GM19463 (cell line): Measurements from ENCODE around the gene ST3GAL5.

ENCODE experiments used
- ATAC-seq: cut with Tn5 transposase; IDR thresholded peaks from one replicate; pipeline ENCODE4 v1.9.1; 2021; ENCODE audit warnings: mild to moderate bottlenecking, moderate library complexity; ENCODE audit not compliant: unreplicated experiment

Gene ST3GAL5

GRCh38 chr2:85867556-85868292 is 21.1 kb downstream of the ST3GAL5 start:
- no peak for ATAC-seq

- ATAC-seq = no peak
These were observed 21.7 kb downstream of the ST3GAL5 start for GRCh38 chr2:85867121-85867520.

- ATAC-seq = no peak
These were observed 22.6 kb downstream of the ST3GAL5 start for GRCh38 chr2:85866165-85866659.

- peak; percentile 91 for ATAC-seq
These were observed 23.1 kb downstream of the ST3GAL5 start for GRCh38 chr2:85865539-85866164.

- no peak for ATAC-seq
These were observed 24.1 kb downstream of the ST3GAL5 start for GRCh38 chr2:85864654-85865053.

- ATAC-seq = no peak
These were observed 26.4 kb downstream of the ST3GAL5 start for GRCh38 chr2:85862426-85862825.

- no peak for ATAC-seq
These were observed 27.1 kb downstream of the ST3GAL5 start for GRCh38 chr2:85861650-85862049.

- no peak for ATAC-seq
These were observed 27.6 kb downstream of the ST3GAL5 start for GRCh38 chr2:85861180-85861579.

- no peak for ATAC-seq
These were observed 29.9 kb downstream of the ST3GAL5 start for GRCh38 chr2:85858841-85859240.

GRCh38 chr2:85854897-85855296 is 33.9 kb downstream of the ST3GAL5 start:
- ATAC-seq = no peak

GRCh38 chr2:85854166-85854509 is 34.7 kb downstream of the ST3GAL5 start:
- peak; percentile 12 for ATAC-seq

- ATAC-seq = peak; percentile 42
These were observed 35.2 kb downstream of the ST3GAL5 start for GRCh38 chr2:85853499-85854165.

- peak; percentile 70 for ATAC-seq
These were observed 35.8 kb downstream of the ST3GAL5 start for GRCh38 chr2:85852937-85853498.

- ATAC-seq = no peak
These were observed 36.5 kb downstream of the ST3GAL5 start for GRCh38 chr2:85852152-85852840.

GRCh38 chr2:85851253-85852151 is 37.3 kb downstream of the ST3GAL5 start:
- no peak for ATAC-seq

- ATAC-seq = no peak
These were observed 38.3 kb downstream of the ST3GAL5 start for GRCh38 chr2:85850451-85850850.

- no peak for ATAC-seq
These were observed 41.7 kb downstream of the ST3GAL5 start for GRCh38 chr2:85847051-85847588.

GRCh38 chr2:85846411-85846810 is 42.4 kb downstream of the ST3GAL5 start:
- no peak for ATAC-seq

GRCh38 chr2:85844486-85844885 is 44.3 kb downstream of the ST3GAL5 start:
- no peak for ATAC-seq

GRCh38 chr2:85843543-85843942 is 45.2 kb downstream of the ST3GAL5 start:
- ATAC-seq = no peak
